ENCODE data around the gene RAB31. TPM values are rescaled to one million over a fixed set of nuclear protein-coding genes. Genes with fewer than 3 reads are reported as not detected.

RAB31 gene
- total and polyA plus RNA-seq, 2 of the 13 experiments (the other 11 are each of a cell fraction or from before 2014, with no cell fraction given) = 1.1 to 1.7 TPM

DNA sequence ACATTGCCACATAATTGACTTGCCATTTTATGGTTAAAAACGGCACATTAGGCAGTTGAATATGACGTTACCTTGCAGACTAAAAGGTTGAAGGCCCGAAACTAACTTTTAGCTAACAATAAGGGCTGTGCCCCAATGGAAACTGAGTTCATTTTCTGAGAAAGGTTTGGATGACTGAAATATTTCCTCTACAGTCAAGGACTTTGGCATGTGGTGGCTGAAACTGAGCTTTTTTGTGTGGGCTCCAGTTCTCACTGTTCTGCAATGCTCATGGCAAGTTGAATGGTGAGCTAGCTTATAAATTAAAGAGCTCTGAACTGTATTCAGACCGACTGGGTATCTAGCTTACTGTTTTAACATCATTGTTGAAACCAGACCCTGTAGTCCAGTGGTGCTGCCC, 153.8 kb downstream of the RAB31 start (continued):
- TF ChIP-seq, protein P1, sequence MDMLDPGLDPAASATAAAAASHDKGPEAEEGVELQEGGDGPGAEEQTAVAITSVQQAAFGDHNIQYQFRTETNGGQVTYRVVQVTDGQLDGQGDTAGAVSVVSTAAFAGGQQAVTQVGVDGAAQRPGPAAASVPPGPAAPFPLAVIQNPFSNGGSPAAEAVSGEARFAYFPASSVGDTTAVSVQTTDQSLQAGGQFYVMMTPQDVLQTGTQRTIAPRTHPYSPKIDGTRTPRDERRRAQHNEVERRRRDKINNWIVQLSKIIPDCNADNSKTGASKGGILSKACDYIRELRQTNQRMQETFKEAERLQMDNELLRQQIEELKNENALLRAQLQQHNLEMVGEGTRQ (IDR thresholded peaks at IDR 0.05; ENCODE audit: low read depth, low read length) = no peak
- TF ChIP-seq, protein P1 (CRISPR knock-in tag; IDR thresholded peaks at IDR 0.05; ENCODE audit: borderline replicate concordance) = no peak
- no peak for TF ChIP-seq ZKSCAN5 (CRISPR knock-in tag; IDR thresholded peaks at IDR 0.05)

DNA sequence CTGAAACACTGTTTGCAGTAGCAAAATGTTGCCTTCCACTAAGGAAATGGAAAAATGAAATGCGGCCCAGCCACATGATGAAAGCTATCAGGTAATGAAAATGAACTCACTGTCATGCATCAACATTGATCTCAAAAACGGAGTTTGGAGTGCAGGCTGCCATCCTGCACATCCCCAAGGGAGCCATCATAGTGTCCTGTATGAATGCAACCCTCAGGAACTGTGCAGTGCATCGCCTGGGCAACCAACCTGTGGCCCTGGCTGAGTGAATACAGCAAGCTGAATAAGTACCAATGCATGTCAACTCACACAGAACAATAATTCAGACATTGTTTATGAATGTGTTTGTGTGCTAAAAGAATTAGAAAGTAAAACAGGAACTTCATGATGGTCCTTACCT, 154.6 kb downstream of the RAB31 start:
- no peak overlapping the region for H3K27ac ChIP-seq (ENCODE audit: extremely low read length, insufficient read depth, low read length)
- in situ Hi-C loops (cut with HindIII; ENCODE audit: extremely low pct_ligation_motif_present, low pct_unique_long_range_greater_than_20kb) = no loop called here
- ChIA-PET POLR2A (interaction anchor here (0.9 kb wide), 1 partner anchor 51 kb away, joined by 3 read pairs; the partner anchor contains the start of gene VAPA), CTCF (ENCODE audit: low intra/inter-chr PET ratio, low total read pairs) (no interaction called here)
- no peak overlapping the region for H3K4me3 ChIP-seq (replicated peaks in 1 of 3; ENCODE audit: insufficient read depth in 1 of 3, low read depth in 2 of 3, low read length in 3 of 3)
- H3K36me3 ChIP-seq (replicated peaks in 1 of 2; ENCODE audit: control insufficient read depth in 1 of 2, insufficient read depth in 2 of 2, low read length in 2 of 2) = no peaks in the 10 kb centered on the region
- DNase-seq (ENCODE audit: low spot score) = no peak
- peaks cover 15% of the 10 kb centered on the region for H3K9me3 ChIP-seq (ENCODE audit: low read length)
- ATAC-seq = no peak
- 68% methylated on average over 3 of the region's 3 CpGs for WGBS (ENCODE audit: low lambda C conversion rate)
- H3K27me3 ChIP-seq (ENCODE audit: control insufficient read depth in 1 of 2, insufficient read depth in 2 of 2, low read length in 2 of 2) = no peaks in the 10 kb centered on the region
- no peak for FAIRE-seq
- H3K79me2 ChIP-seq (ENCODE audit: insufficient read depth, low read length) = no peaks in the 10 kb centered on the region
- no TSS peak for BruUV-seq (replicated peaks)
- intact Hi-C loops (cut with micrococcal nuclease; ENCODE audit: unreplicated experiment) = no loop called here
- H2AFZ ChIP-seq (ENCODE audit: low read length) = no peak overlapping the region
- H3K4me1 ChIP-seq (ENCODE audit: insufficient read depth, low read length) = peaks cover 10% of the 10 kb centered on the region
- TF ChIP-seq HCFC1 (IDR thresholded peaks at IDR 0.05; ENCODE audit: low read depth, low read length) (no peak), ZNF383 (CRISPR knock-in tag; IDR thresholded peaks at IDR 0.05; ENCODE audit: borderline replicate concordance) (no peak), YEATS2 (CRISPR knock-in tag; IDR thresholded peaks at IDR 0.05; ENCODE audit: borderline replicate concordance) (no peak), ZNF720 (CRISPR knock-in tag; IDR thresholded peaks at IDR 0.05) (no peak), SAP130 (CRISPR knock-in tag; IDR thresholded peaks at IDR 0.05; ENCODE audit: low read depth) (no peak)
- TF ChIP-seq, protein P2, sequence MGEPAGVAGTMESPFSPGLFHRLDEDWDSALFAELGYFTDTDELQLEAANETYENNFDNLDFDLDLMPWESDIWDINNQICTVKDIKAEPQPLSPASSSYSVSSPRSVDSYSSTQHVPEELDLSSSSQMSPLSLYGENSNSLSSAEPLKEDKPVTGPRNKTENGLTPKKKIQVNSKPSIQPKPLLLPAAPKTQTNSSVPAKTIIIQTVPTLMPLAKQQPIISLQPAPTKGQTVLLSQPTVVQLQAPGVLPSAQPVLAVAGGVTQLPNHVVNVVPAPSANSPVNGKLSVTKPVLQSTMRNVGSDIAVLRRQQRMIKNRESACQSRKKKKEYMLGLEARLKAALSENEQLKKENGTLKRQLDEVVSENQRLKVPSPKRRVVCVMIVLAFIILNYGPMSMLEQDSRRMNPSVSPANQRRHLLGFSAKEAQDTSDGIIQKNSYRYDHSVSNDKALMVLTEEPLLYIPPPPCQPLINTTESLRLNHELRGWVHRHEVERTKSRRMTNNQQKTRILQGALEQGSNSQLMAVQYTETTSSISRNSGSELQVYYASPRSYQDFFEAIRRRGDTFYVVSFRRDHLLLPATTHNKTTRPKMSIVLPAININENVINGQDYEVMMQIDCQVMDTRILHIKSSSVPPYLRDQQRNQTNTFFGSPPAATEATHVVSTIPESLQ (CRISPR knock-in tag; conservative IDR thresholded peaks at IDR 0.05) = no peak
- no peak overlapping the region for H3K4me2 ChIP-seq (ENCODE audit: low read depth, low read length)
- no peak overlapping the region for H3K9ac ChIP-seq (ENCODE audit: insufficient read depth, low read depth, low read length)
- H4K20me1 ChIP-seq (ENCODE audit: insufficient read depth, low read length) = no peaks in the 10 kb centered on the region
